PC-9 (cell line): ENCODE results near the gene CRTAC1. TPM values are rescaled to one million over a fixed set of nuclear protein-coding genes. Genes with fewer than 3 reads are reported as not detected.

Experiments used
- BruUV-seq: library from RNA; stranded (reverse); fragments of 400-500 nt; replicated peaks from 2 replicates; lab custom pipeline; 2021; lab: Mats Ljungman, UMichigan
- CTCF ChIA-PET: fragments of 300-600 bp; sonication (Branson Sonifier 250); formaldehyde crosslinking; loops from one replicate; lab custom pipeline; 2022; ENCODE audit warnings: antibody characterized with exemption; lab: Charles Lee
- POLR2A ChIA-PET: fragments of 300-600 bp; sonication (Branson Sonifier 250); formaldehyde crosslinking; loops from one replicate; lab custom pipeline; 2022; ENCODE audit warnings: antibody characterized with exemption; ENCODE audit not compliant: unreplicated experiment; lab: Charles Lee
- DNase-seq, 2 experiments: peaks; one replicate each; pipeline versions ENCODE4 v3.0.0 to v3.0.0-alpha.2; 2015 to 2022; ENCODE audit warnings: mixed read lengths in 1 of 2
- H2AFZ ChIP-seq: fragments of 200-600 bp; sonication (generic); 2 replicates; pipeline ENCODE4 v1.8.1; 2017; ENCODE audit warnings: antibody characterized with exemption
- H3F3A ChIP-seq: fragments of 200-600 bp; sonication (generic); 2 replicates; pipeline ENCODE4 v1.8.1; 2017; ENCODE audit warnings: antibody characterized with exemption, mild to moderate bottlenecking, low read depth; ENCODE audit not compliant: insufficient read depth
- H3K27ac ChIP-seq: fragments of 200-600 bp; sonication (generic); 2 replicates; pipeline ENCODE4 v1.6.1; 2016; ENCODE audit warnings: mixed run types
- H3K27me3 ChIP-seq: fragments of 200-600 bp; sonication (generic); 2 replicates; pipeline ENCODE4 v1.6.1; 2016; ENCODE audit warnings: low read depth, mixed run types; ENCODE audit not compliant: insufficient read depth
- H3K36me3 ChIP-seq: fragments of 200-600 bp; sonication (generic); 2 replicates; pipeline ENCODE4 v1.6.1; 2016; ENCODE audit warnings: low read depth, mixed run types
- H3K4me1 ChIP-seq: fragments of 200-600 bp; sonication (generic); replicated peaks from 2 replicates; pipeline ENCODE4 v1.6.1; 2016; ENCODE audit warnings: mixed run types; ENCODE audit not compliant: insufficient read depth
- H3K4me2 ChIP-seq: fragments of 200-600 bp; sonication (generic); 2 replicates; pipeline ENCODE4 v1.6.1; 2017; ENCODE audit warnings: mixed run types
- H3K4me3 ChIP-seq: fragments of 200-600 bp; sonication (generic); 2 replicates; pipeline ENCODE4 v1.6.1; 2016; ENCODE audit warnings: mixed run types
- H3K79me2 ChIP-seq: fragments of 200-600 bp; sonication (generic); 2 replicates; pipeline ENCODE4 v1.6.1; 2017; ENCODE audit warnings: low read depth, mixed run types
- H3K9me2 ChIP-seq: fragments of 200-600 bp; sonication (generic); 2 replicates; pipeline ENCODE4 v1.8.1; 2017; ENCODE audit warnings: mild to moderate bottlenecking; ENCODE audit not compliant: insufficient read depth
- H3K9me3 ChIP-seq: fragments of 200-600 bp; sonication (generic); 2 replicates; pipeline ENCODE4 v1.8.1; 2016; ENCODE audit warnings: low read depth; ENCODE audit not compliant: insufficient read depth
- H4K20me1 ChIP-seq: fragments of 200-600 bp; sonication (generic); 2 replicates; pipeline ENCODE4 v1.8.1; 2017; ENCODE audit not compliant: insufficient read depth
- CTCF ChIP-seq: fragments of 200-600 bp; sonication (generic); conservative IDR thresholded peaks from 2 replicates; pipeline ENCODE4 v1.6.1; 2017; ENCODE audit warnings: mixed run types, antibody characterized with exemption, mild to moderate bottlenecking, moderate library complexity
- EZH2 ChIP-seq: fragments of 200-600 bp; sonication (generic); IDR thresholded peaks from 2 replicates; pipeline ENCODE4 v1.8.0; 2017; ENCODE audit warnings: antibody characterized with exemption, low read depth
- intact Hi-C: fragments of 100-400 bp; cut with micrococcal nuclease; formaldehyde crosslinking; loops from one replicate; pipeline ENCODE4 v1.10.0; 2022; ENCODE audit not compliant: unreplicated experiment
- total RNA-seq: library from RNA; stranded (reverse); gene quantifications from 2 replicates; pipeline ENCODE4 v1.2.3, GENCODE V29; 2021

Gene CRTAC1
- total RNA-seq, 1 experiment from 2014 or later, result not detected

- Histone ChIP-seq H3K9me3 (no peaks in the 10 kb centered on the region), H3K4me3 (no peak overlapping the region), H3K79me2 (no peaks in the 10 kb centered on the region), H3K4me2 (no peak overlapping the region), H3K36me3 (no peaks in the 10 kb centered on the region), H3K9me2 (no peaks in the 10 kb centered on the region), H3K27ac (no peak overlapping the region), H2AFZ (no peak overlapping the region), H3K27me3 (peaks cover 58% of the 10 kb centered on the region), H3F3A (no peaks in the 10 kb centered on the region), H4K20me1 (no peaks in the 10 kb centered on the region), H3K4me1 (no peaks in the 10 kb centered on the region)
- CTCF ChIA-PET, result no interaction called here
- intact Hi-C loops, result no loop called here
- BruUV-seq, result no TSS peak
- POLR2A ChIA-PET, result no interaction called here
- DNase-seq, result no peak
- no peak for TF ChIP-seq EZH2
- no peak for TF ChIP-seq CTCF
These were observed 7.9 kb upstream of the CRTAC1 start for GRCh38 chr10:98038288-98038687.

GRCh38 chr10:98035599-98035998 lies 5.2 kb upstream of the CRTAC1 start:
- no peak overlapping the region for H3K4me3 ChIP-seq
- intact Hi-C loops, result no loop called here
- no peaks in the 10 kb centered on the region for H3K9me2 ChIP-seq
- H3K27me3 ChIP-seq, result peaks cover 46% of the 10 kb centered on the region
- no peaks in the 10 kb centered on the region for H3K79me2 ChIP-seq
- no TSS peak for BruUV-seq
- H3F3A ChIP-seq, result no peaks in the 10 kb centered on the region
- ChIA-PET POLR2A (no interaction called here), CTCF (interaction anchor here (0.6 kb wide), 1 partner anchor 147 kb away, joined by 5 read pairs; no protein-coding TSS in a partner anchor)
- no peak overlapping the region for H3K4me2 ChIP-seq
- no peak for TF ChIP-seq EZH2
- no peak for TF ChIP-seq CTCF
- H2AFZ ChIP-seq, result no peak overlapping the region
- no peak overlapping the region for H3K27ac ChIP-seq
- no peaks in the 10 kb centered on the region for H4K20me1 ChIP-seq
- no peaks in the 10 kb centered on the region for H3K9me3 ChIP-seq
- no peaks in the 10 kb centered on the region for H3K4me1 ChIP-seq
- no peak for DNase-seq
- H3K36me3 ChIP-seq, result no peaks in the 10 kb centered on the region

- Histone ChIP-seq H3K4me1 (no peaks in the 10 kb centered on the region), H3K4me3 (no peak overlapping the region), H3F3A (no peaks in the 10 kb centered on the region), H2AFZ (no peak overlapping the region), H3K36me3 (no peaks in the 10 kb centered on the region), H3K27me3 (peaks cover 34% of the 10 kb centered on the region; the same call in 1 of the 2 replicates), H3K79me2 (no peaks in the 10 kb centered on the region), H3K27ac (no peak overlapping the region), H4K20me1 (no peaks in the 10 kb centered on the region), H3K4me2 (no peak overlapping the region), H3K9me3 (no peaks in the 10 kb centered on the region), H3K9me2 (no peaks in the 10 kb centered on the region)
- POLR2A ChIA-PET, result no interaction called here
- CTCF ChIA-PET, result no interaction called here
- intact Hi-C loops, result no loop called here
- no peak for DNase-seq
- no TSS peak for BruUV-seq
- no peak for TF ChIP-seq CTCF
- no peak for TF ChIP-seq EZH2
These were observed 3.1 kb upstream of the CRTAC1 start for GRCh38 chr10:98033515-98033914.
